D721Med (cell line): ENCODE results near the gene PPM1M.

ENCODE experiments used
- DNase-seq: peaks from one replicate; pipeline ENCODE4 v3.0.0; 2011; ENCODE audit warnings: low spot score; ENCODE audit not compliant: insufficient read length
- FAIRE-seq: peaks from 2 replicates; lab custom pipeline; 2011; peaks lifted over from hg19 to GRCh38; lab: Jason Lieb, UNC
- CTCF ChIP-seq: IDR thresholded peaks from 2 replicates; pipeline ENCODE4 v1.5.1; 2012; ENCODE audit warnings: mild to moderate bottlenecking, control low read depth; ENCODE audit not compliant: insufficient read depth; ENCODE audit errors: missing control alignments

Gene PPM1M

GRCh38 chr3:52226229-52226817 lies 19.2 kb upstream of the PPM1M start:
- FAIRE-seq (no peak), DNase-seq (no peak)
- TF ChIP-seq CTCF = no peak

GRCh38 chr3:52227117-52227516 lies 18.4 kb upstream of the PPM1M start:
- no peak for TF ChIP-seq CTCF
- no peak for FAIRE-seq
- DNase-seq = no peak

- TF ChIP-seq CTCF = no peak
- FAIRE-seq (no peak), DNase-seq (no peak)
These were observed 17.8 kb upstream of the PPM1M start for GRCh38 chr3:52227766-52228165.

GRCh38 chr3:52228266-52228665 lies 17.3 kb upstream of the PPM1M start:
- no peak for FAIRE-seq
- DNase-seq = no peak
- TF ChIP-seq CTCF = no peak

- no peak for TF ChIP-seq CTCF
- no peak for DNase-seq
- no peak for FAIRE-seq
These were observed 16.7 kb upstream of the PPM1M start for GRCh38 chr3:52228751-52229291.

GRCh38 chr3:52229656-52230055 lies 15.9 kb upstream of the PPM1M start:
- no peak for DNase-seq
- no peak for FAIRE-seq

More at GRCh38 chr3:52229656-52230055, 15.9 kb upstream of the PPM1M start:
- no peak for TF ChIP-seq CTCF
